ENCODE results near the gene PXDN. TPM values are rescaled to one million over a fixed set of nuclear protein-coding genes. Genes with fewer than 3 reads are reported as not detected.

The PXDN gene
- total RNA-seq, 1 experiment from 2014 or later, result 146 TPM

DNA sequence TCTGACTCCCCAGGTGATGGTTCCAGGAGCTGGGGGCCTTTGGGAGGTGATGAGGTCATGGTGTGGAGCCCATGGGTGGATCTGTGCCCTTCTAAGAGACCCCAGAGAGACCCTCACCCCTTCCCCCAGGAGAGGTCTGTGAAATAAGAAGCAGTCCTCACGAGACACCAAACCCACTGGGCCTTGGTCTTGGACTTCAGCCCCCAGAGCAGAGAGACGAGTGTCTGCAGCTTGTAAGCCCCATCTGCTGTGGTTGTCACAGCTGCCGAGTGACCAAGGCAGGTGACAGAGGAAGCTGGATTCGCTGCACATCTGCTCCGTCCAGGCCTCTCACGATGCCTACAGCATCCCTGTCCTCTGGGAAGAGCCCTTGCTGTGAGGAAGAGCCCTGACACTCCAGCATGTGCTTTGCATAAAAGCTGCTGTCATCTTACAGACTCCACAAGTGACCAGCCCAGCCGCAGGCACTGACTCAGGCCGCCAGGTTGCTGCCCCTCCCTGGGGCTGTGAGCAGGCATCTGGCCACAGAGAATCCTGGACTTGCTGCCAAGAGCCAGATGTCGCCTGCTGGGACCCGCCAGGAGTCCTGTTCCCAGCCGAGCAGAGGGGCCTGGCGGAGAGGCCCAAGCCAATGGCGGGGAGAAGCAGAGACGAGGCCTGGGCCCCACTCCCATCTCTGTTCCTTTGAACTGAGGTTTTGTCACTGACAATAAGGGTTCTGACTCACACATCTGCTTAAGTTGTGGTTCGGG lies 150.8 kb downstream of the PXDN start:
- POLR2A ChIA-PET, result no interaction called here
- H3K4me3 Mint-ChIP-seq, result no peak overlapping the region
- H3K27me3 Mint-ChIP-seq (ENCODE audit: low read depth), result no peaks in the 10 kb centered on the region
- H3K9me3 Mint-ChIP-seq, result no peaks in the 10 kb centered on the region
- TF ChIP-seq, protein P1, sequence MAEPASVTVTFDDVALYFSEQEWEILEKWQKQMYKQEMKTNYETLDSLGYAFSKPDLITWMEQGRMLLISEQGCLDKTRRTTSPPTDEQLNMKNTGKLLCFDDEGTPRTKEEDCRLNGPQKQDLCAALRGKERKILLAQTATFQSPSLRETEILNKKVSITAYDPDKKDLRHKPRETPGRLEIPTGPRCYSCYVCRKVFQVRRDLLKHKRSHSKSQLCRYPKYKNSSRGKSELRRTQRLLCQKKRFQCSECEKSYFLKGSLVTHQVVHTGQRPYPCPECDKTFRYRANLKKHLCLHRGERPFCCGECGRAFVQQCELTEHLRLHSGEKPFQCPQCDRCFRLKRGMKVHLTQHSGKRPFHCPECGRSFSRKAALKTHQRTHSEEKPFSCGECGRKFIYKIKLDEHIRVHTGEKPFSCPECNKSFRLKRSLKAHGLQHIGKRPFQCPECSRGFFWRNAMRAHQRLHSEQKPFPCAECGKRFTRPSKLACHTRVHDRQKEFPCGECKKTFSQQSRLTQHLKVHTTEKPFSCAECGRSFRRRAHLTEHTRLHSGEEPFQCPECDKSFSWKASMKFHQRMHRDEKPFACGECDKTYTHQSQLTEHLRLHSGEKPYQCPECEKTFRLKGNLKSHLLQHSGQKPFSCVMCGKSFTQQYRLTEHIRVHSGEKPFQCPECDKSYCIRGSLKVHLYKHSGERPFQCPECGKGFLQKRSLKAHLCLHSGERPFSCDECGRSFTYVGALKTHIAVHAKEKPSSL (CRISPR knock-in tag; conservative IDR thresholded peaks at IDR 0.05), result no peak
- TF ChIP-seq ZNF423 (CRISPR knock-in tag; IDR thresholded peaks at IDR 0.05) (peak; percentile 50; the same call in 1 of the 2 replicates), FOXJ3 (CRISPR knock-in tag; IDR thresholded peaks at IDR 0.05; ENCODE audit: borderline replicate concordance) (no peak)
- CTCF ChIA-PET, result interaction anchor here (1.2 to 1.6 kb wide), 5 partner anchors 137 to 224 kb away, joined by 3 to 12 read pairs (median 4); no protein-coding TSS in a partner anchor
- peaks cover 30% of the 10 kb centered on the region for H3K4me1 Mint-ChIP-seq
- no peak for ATAC-seq
- no peak for DNase-seq (ENCODE audit: low spot score)
- H3K27ac Mint-ChIP-seq, result peak overlapping the region; percentile 87
- H3K36me3 Mint-ChIP-seq, result no peaks in the 10 kb centered on the region; the same call in 1 of the 2 replicates

DNA sequence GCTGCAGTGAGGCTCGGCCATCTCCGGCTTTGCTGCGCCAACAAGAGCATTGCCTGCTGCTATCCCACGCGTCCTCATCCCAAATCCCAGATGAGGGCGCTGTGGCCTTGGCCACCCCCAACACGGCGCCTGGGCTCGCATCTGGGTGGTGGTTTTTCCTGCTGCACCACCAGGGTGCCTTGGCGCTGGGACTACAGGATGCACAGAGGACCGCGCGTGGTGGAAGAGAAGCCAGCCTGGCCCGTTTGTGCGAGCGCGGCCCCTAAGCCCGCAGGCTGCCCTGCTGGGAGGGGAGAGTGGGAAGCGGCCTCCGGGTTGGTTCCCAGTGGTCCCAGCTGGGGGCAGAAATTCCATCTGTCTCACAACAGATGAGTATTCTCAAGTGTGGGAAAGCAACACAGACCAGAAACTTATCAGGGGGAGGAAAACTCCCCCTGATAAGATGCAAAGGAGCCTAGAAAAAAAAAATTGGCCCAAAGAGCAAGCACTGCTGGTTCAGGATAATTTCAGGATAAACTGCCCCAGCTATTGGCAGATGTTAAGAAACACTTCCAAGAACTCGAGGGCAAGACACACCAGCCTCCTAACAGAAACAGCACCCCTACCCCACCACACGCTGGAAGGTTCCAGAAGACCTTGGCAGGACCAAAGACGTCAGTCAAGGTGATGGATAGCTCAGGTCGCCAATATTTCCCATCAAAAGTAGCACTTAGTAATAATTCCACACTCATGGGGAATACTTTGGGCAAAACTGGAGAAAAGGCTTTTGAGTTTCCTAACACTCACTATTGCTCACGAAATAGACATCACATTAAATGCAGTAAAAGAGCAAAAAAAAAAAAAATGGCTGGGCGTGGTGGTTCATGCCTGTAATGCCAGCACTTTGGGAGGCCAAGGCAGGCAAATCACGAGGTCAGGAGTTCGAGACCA lies 152.1 kb downstream of the PXDN start:
- ATAC-seq (peak; percentile 81), DNase-seq (ENCODE audit: low spot score) (peak; percentile 80)
- H3K9me3 Mint-ChIP-seq, result no peaks in the 10 kb centered on the region
- CTCF ChIA-PET, result interaction anchor here (0.9 to 3.8 kb wide), 8 partner anchors 9 to 177 kb away, joined by 3 to 35 read pairs (median 8); no protein-coding TSS in a partner anchor
- POLR2A ChIA-PET, result interaction anchor here (0.6 kb wide), 1 partner anchor 50 kb away, joined by 3 read pairs; no protein-coding TSS in a partner anchor
- peaks cover 30% of the 10 kb centered on the region for H3K4me1 Mint-ChIP-seq
- H3K27me3 Mint-ChIP-seq (ENCODE audit: low read depth), result no peaks in the 10 kb centered on the region
- no peak overlapping the region; the same call in 1 of the 2 replicates for H3K27ac Mint-ChIP-seq
- no peaks in the 10 kb centered on the region; the same call in 1 of the 2 replicates for H3K36me3 Mint-ChIP-seq
- no peak overlapping the region for H3K4me3 Mint-ChIP-seq
- TF ChIP-seq, protein P2, sequence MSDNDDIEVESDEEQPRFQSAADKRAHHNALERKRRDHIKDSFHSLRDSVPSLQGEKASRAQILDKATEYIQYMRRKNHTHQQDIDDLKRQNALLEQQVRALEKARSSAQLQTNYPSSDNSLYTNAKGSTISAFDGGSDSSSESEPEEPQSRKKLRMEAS (CRISPR knock-in tag; IDR thresholded peaks at IDR 0.05), result peak; percentile 65
- TF ChIP-seq ATF1 (CRISPR knock-in tag; IDR thresholded peaks at IDR 0.05), result no peak
- peak; percentile 60; the same call in 1 of the 2 replicates for TF ChIP-seq SP1 (CRISPR knock-in tag; conservative IDR thresholded peaks at IDR 0.05)
- no peak for TF ChIP-seq TCF7 (CRISPR knock-in tag; IDR thresholded peaks at IDR 0.05; ENCODE audit: low read depth)
- no peak for TF ChIP-seq GRHL2 (CRISPR knock-in tag; IDR thresholded peaks at IDR 0.05; ENCODE audit: insufficient replicate concordance, severe bottlenecking)
- no peak for TF ChIP-seq GABPB1 (CRISPR knock-in tag; IDR thresholded peaks at IDR 0.05)
- TF ChIP-seq NFATC4 (CRISPR knock-in tag; IDR thresholded peaks at IDR 0.05), result no peak
- no peak for TF ChIP-seq PRRX2 (CRISPR knock-in tag; IDR thresholded peaks at IDR 0.05)
- TF ChIP-seq, protein P3, sequence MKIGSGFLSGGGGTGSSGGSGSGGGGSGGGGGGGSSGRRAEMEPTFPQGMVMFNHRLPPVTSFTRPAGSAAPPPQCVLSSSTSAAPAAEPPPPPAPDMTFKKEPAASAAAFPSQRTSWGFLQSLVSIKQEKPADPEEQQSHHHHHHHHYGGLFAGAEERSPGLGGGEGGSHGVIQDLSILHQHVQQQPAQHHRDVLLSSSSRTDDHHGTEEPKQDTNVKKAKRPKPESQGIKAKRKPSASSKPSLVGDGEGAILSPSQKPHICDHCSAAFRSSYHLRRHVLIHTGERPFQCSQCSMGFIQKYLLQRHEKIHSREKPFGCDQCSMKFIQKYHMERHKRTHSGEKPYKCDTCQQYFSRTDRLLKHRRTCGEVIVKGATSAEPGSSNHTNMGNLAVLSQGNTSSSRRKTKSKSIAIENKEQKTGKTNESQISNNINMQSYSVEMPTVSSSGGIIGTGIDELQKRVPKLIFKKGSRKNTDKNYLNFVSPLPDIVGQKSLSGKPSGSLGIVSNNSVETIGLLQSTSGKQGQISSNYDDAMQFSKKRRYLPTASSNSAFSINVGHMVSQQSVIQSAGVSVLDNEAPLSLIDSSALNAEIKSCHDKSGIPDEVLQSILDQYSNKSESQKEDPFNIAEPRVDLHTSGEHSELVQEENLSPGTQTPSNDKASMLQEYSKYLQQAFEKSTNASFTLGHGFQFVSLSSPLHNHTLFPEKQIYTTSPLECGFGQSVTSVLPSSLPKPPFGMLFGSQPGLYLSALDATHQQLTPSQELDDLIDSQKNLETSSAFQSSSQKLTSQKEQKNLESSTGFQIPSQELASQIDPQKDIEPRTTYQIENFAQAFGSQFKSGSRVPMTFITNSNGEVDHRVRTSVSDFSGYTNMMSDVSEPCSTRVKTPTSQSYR (CRISPR knock-in tag; IDR thresholded peaks at IDR 0.05), result 0 out of 2 replicates have a peak, but pooled peaks have one; percentile 20
- TF ChIP-seq JAZF1 (CRISPR knock-in tag; IDR thresholded peaks at IDR 0.05), result no peak
- TF ChIP-seq TP53 (CRISPR knock-in tag; IDR thresholded peaks at IDR 0.05), result no peak
- TF ChIP-seq IRF2 (CRISPR knock-in tag; IDR thresholded peaks at IDR 0.05; ENCODE audit: borderline replicate concordance, low read depth), result no peak
- TF ChIP-seq, protein P4, sequence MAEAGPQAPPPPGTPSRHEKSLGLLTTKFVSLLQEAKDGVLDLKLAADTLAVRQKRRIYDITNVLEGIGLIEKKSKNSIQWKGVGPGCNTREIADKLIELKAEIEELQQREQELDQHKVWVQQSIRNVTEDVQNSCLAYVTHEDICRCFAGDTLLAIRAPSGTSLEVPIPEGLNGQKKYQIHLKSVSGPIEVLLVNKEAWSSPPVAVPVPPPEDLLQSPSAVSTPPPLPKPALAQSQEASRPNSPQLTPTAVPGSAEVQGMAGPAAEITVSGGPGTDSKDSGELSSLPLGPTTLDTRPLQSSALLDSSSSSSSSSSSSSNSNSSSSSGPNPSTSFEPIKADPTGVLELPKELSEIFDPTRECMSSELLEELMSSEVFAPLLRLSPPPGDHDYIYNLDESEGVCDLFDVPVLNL (CRISPR knock-in tag; IDR thresholded peaks at IDR 0.05; ENCODE audit: borderline replicate concordance, low read depth), result no peak
- no peak for TF ChIP-seq ZNF671 (CRISPR knock-in tag; IDR thresholded peaks at IDR 0.05)
- no peak for TF ChIP-seq FOXJ3 (CRISPR knock-in tag; IDR thresholded peaks at IDR 0.05; ENCODE audit: borderline replicate concordance)
- TF ChIP-seq MXD4 (CRISPR knock-in tag; IDR thresholded peaks at IDR 0.05; ENCODE audit: borderline replicate concordance), result no peak
- TF ChIP-seq ZNF317 (CRISPR knock-in tag; IDR thresholded peaks at IDR 0.05; ENCODE audit: borderline replicate concordance, low read depth), result no peak
- TF ChIP-seq NFE2L1 (CRISPR knock-in tag; IDR thresholded peaks at IDR 0.05), result no peak
- TF ChIP-seq, protein P5, sequence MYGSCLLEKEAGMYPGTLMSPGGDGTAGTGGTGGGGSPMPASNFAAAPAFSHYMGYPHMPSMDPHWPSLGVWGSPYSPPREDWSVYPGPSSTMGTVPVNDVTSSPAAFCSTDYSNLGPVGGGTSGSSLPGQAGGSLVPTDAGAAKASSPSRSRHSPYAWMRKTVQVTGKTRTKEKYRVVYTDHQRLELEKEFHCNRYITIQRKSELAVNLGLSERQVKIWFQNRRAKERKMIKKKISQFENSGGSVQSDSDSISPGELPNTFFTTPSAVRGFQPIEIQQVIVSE (CRISPR knock-in tag; IDR thresholded peaks at IDR 0.05; ENCODE audit: borderline replicate concordance), result no peak
- no peak for TF ChIP-seq ZNF396 (CRISPR knock-in tag; IDR thresholded peaks at IDR 0.05; ENCODE audit: borderline replicate concordance)
- no peak for TF ChIP-seq MYBL2 (CRISPR knock-in tag; IDR thresholded peaks at IDR 0.05)
- TF ChIP-seq HMGA2 (CRISPR knock-in tag; IDR thresholded peaks at IDR 0.05), result no peak
- no peak for TF ChIP-seq RORB (CRISPR knock-in tag; IDR thresholded peaks at IDR 0.05)
- TF ChIP-seq NR2C2 (CRISPR knock-in tag; IDR thresholded peaks at IDR 0.05), result no peak
